Caco-2 (cell line): ENCODE data around the gene MUC2. TPM values are rescaled to one million over a fixed set of nuclear protein-coding genes. Genes with fewer than 3 reads are reported as not detected.
A peak's percentile ranks its signal among the peaks of the same experiment; 100 is the strongest.

Experiments used
- BruUV-seq: library from RNA; stranded (reverse); fragments of 400-500 nt; replicated peaks from 2 replicates; lab custom pipeline; 2021; lab: Mats Ljungman, UMichigan
- CTCF ChIA-PET: fragments of 300-600 bp; sonication (Branson Sonifier 250); formaldehyde crosslinking; loops from one replicate; lab custom pipeline; 2022; ENCODE audit warnings: antibody characterized with exemption; lab: Charles Lee
- POLR2A ChIA-PET: fragments of 300-600 bp; sonication (Branson Sonifier 250); formaldehyde crosslinking; loops from one replicate; lab custom pipeline; 2022; ENCODE audit warnings: antibody characterized with exemption; lab: Charles Lee
- DNase-seq, 2 experiments: peaks; one replicate each; pipeline versions ENCODE4 v3.0.0 to v3.0.0-alpha.2; 2020 to 2022
- H3K27me3 ChIP-seq: replicated peaks from 2 replicates; pipeline ENCODE4 v1.6.0; 2011; ENCODE audit warnings: low read length; ENCODE audit not compliant: control insufficient read depth, insufficient read depth
- H3K36me3 ChIP-seq: 2 replicates; pipeline ENCODE4 v1.5.1; 2011; ENCODE audit warnings: low read length; ENCODE audit not compliant: control insufficient read depth, insufficient read depth
- H3K4me1 ChIP-seq: fragments of 250-450 bp; sonication (Bioruptor Pico); 2 replicates; pipeline ENCODE4 v1.5.1; 2020; ENCODE audit warnings: mild to moderate bottlenecking
- H3K4me3 ChIP-seq: 2 replicates; pipeline ENCODE4 v1.5.1; 2011; ENCODE audit warnings: low read depth, mild to moderate bottlenecking, control low read depth, low read length
- H3K9me3 ChIP-seq: fragments of 250-450 bp; sonication (Bioruptor Pico); 2 replicates; pipeline ENCODE4 v1.5.1; 2020; ENCODE audit warnings: mild to moderate bottlenecking, moderate library complexity
- H3K27ac Mint-ChIP-seq: one replicate; pipeline ENCODE4 v1.8.0; 2022; ENCODE audit warnings: mixed read lengths; ENCODE audit not compliant: unreplicated experiment
- H3K27me3 Mint-ChIP-seq: one replicate; pipeline ENCODE4 v1.8.0; 2022; ENCODE audit warnings: mixed read lengths; ENCODE audit not compliant: insufficient read depth, unreplicated experiment
- H3K36me3 Mint-ChIP-seq: one replicate; pipeline ENCODE4 v1.8.0; 2022; ENCODE audit warnings: mild to moderate bottlenecking, mixed read lengths; ENCODE audit not compliant: insufficient read depth, unreplicated experiment
- H3K4me1 Mint-ChIP-seq: one replicate; pipeline ENCODE4 v1.8.0; 2022; ENCODE audit warnings: low read depth, mixed read lengths; ENCODE audit not compliant: unreplicated experiment
- H3K4me3 Mint-ChIP-seq: one replicate; pipeline ENCODE4 v1.8.0; 2022; ENCODE audit warnings: mild to moderate bottlenecking, moderate library complexity, mixed read lengths; ENCODE audit not compliant: unreplicated experiment
- H3K9me3 Mint-ChIP-seq: one replicate; pipeline ENCODE4 v1.8.0; 2022; ENCODE audit warnings: mixed read lengths; ENCODE audit not compliant: unreplicated experiment
- CTCF ChIP-seq, 2 experiments: fragments of 200-600 bp in 1 of 2; IDR thresholded peaks; 1 replicate in 1 of 2; 2 replicates in 1 of 2; pipeline versions ENCODE4 v1.5.1 to v1.8.0; 2011 to 2022; ENCODE audit warnings: antibody characterized with exemption in 1 of 2, control low read depth in 1 of 2, inconsistent platforms in 1 of 2, low read depth in 1 of 2, low read length in 1 of 2, mild to moderate bottlenecking in 1 of 2, moderate library complexity in 1 of 2; ENCODE audit not compliant: insufficient read depth in 1 of 2, severe bottlenecking in 1 of 2, unreplicated experiment in 1 of 2
- intact Hi-C: fragments of 100-400 bp; cut with micrococcal nuclease; formaldehyde crosslinking; loops from one replicate; pipeline ENCODE4 v1.10.0; 2022; ENCODE audit not compliant: unreplicated experiment
- total RNA-seq: library from RNA; stranded (reverse); gene quantifications from 2 replicates; pipeline ENCODE4 v1.2.3, GENCODE V29; 2022

MUC2 gene
- total RNA-seq, 1 experiment from 2014 or later: 0.05 TPM

DNA sequence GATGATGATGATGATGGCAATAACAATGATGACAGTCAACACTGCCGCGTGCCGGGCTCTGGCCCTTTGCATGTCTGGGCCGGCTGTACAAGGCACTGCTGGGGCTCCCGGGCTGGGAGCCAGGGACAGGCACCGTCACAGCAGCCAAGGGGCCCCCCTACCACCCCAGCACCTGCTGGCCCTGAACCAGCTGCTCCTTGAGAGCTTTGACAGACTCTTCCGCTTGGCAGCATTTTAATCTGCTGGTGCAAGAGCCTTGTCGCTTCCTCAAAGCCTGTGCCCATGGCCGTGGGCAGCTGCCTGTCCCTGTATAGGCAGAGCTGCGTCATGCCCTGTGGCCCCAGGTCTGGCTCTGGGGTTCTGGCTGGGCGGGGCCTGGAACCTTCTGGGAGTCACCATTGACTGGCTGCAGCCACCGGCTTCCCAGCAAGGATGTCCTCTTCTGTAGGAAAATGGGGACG, 25.2 kb upstream of the MUC2 start:
- no peak for TF ChIP-seq CTCF (IDR thresholded peaks at IDR 0.05; ENCODE audit: insufficient read depth in 1 of 2, low read depth in 1 of 2, low read length in 1 of 2, severe bottlenecking in 1 of 2, unreplicated experiment in 1 of 2)
- no peak overlapping the region for H3K4me3 Mint-ChIP-seq
- no peaks in the 10 kb centered on the region for H3K4me1 Mint-ChIP-seq
- H3K9me3 Mint-ChIP-seq: peaks cover 11% of the 10 kb centered on the region
- Histone ChIP-seq H3K36me3 (no peaks in the 10 kb centered on the region), H3K9me3 (peaks cover 6% of the 10 kb centered on the region), H3K4me3 (no peak overlapping the region), H3K4me1 (no peaks in the 10 kb centered on the region; the same call in 1 of the 2 replicates), H3K27me3 (no peaks in the 10 kb centered on the region)
- ChIA-PET CTCF (no interaction called here), POLR2A (no interaction called here)
- H3K27me3 Mint-ChIP-seq: peaks cover 7% of the 10 kb centered on the region
- no peak overlapping the region for H3K27ac Mint-ChIP-seq
- no TSS peak for BruUV-seq
- no peaks in the 10 kb centered on the region for H3K36me3 Mint-ChIP-seq
- no peak for DNase-seq
- intact Hi-C loops: loop anchor here (5.0 to 10.0 kb wide), 2 partner anchors 65 to 152 kb away; no protein-coding TSS in a partner anchor

DNA sequence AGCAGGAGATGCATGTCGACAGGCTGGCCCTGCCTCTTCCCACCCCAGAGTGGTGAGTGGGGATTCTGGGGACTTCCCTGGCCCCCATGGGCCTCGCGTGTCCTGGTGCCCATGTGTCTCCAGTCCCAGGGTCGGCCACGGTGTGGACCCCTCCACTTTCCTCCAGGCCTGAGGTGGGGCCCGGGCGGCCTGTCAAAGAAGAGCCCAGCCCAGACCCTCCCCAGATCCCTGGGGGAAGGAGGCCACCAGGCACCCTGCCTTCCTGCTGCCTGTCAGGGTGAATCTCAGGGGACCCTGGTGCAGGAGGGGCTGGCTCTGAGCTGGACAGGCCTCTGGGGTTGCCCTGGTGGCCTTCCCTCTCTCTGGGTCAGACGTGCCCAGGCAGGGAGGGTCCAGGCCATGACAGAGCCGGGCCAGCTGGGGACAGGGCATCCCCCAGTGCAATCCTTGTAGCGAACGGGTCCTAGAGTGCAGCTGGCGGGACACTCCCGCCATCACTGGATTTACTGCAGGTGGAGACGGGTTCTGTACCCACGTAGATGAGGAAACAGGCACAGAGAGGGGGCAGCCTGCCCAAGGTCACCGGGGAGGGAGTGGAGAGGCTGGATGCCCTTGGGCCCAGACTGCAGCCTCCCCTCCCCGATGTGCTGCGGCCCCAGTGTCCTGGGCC, 24.6 kb upstream of the MUC2 start:
- Mint-ChIP-seq H3K9me3 (peaks cover 5% of the 10 kb centered on the region), H3K4me1 (no peaks in the 10 kb centered on the region), H3K27me3 (peaks cover 7% of the 10 kb centered on the region), H3K36me3 (no peaks in the 10 kb centered on the region), H3K4me3 (no peak overlapping the region), H3K27ac (no peak overlapping the region)
- DNase-seq: no peak
- ChIA-PET POLR2A (no interaction called here), CTCF (interaction anchor here (0.7 to 1.6 kb wide), 4 partner anchors 8 to 180 kb away, joined by 3 to 13 read pairs (median 6); no protein-coding TSS in a partner anchor)
- intact Hi-C loops: loop anchor here (5.0 to 10.0 kb wide), 2 partner anchors 65 to 153 kb away; no protein-coding TSS in a partner anchor
- H3K27me3 ChIP-seq: no peaks in the 10 kb centered on the region
- no peaks in the 10 kb centered on the region for H3K36me3 ChIP-seq
- no TSS peak for BruUV-seq
- no peak overlapping the region for H3K4me3 ChIP-seq
- H3K4me1 ChIP-seq: no peaks in the 10 kb centered on the region; the same call in 1 of the 2 replicates
- H3K9me3 ChIP-seq: peaks cover 1% of the 10 kb centered on the region; the same call in 1 of the 2 replicates
- no peak for TF ChIP-seq CTCF (IDR thresholded peaks at IDR 0.05; ENCODE audit: insufficient read depth in 1 of 2, low read depth in 1 of 2, low read length in 1 of 2, severe bottlenecking in 1 of 2, unreplicated experiment in 1 of 2)

DNA sequence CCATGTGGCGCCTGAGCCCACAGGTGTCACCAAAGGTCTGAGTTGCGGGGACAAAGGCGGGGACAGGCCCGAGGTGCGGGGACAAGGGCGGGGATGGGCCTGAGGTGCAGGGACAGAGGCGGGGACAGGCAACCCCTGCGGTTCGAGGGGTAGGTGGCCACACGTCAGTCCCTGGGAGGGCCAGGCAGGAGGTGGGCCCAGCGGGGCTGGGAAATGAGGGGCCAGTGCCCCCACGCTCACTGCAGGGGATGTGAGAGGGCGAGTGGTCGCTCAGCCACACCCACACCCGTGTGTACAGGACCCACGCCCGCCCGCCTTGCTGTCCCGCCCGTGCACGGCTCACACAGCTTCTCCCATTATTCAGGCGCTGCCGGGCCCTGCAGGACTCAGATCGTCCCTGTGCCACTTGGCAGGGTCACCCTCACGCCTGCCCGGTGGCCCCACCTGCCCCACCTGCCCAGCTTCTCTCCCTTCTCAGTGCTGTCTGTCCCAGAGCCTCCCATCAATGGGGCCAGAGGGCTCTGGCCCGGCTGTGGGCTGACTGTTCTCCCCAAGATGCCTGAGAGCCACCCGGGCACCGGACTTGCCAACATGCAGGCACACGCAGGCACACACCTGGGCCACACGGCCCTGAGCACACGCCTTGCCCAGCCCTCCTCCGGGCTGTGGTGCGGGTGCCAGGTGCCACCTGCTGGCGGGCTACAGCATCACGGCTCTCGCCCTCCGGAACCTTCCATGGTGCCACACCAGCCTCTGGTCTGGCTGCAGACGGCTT, 23.9 kb upstream of the MUC2 start:
- no peaks in the 10 kb centered on the region for H3K27me3 ChIP-seq
- peak; percentile 67 to 85 for DNase-seq
- ChIA-PET CTCF (interaction anchor here (0.7 to 1.6 kb wide), 6 partner anchors 8 to 203 kb away, joined by 3 to 13 read pairs (median 6); no protein-coding TSS in a partner anchor), POLR2A (no interaction called here)
- no peaks in the 10 kb centered on the region for H3K9me3 Mint-ChIP-seq
- BruUV-seq: no TSS peak
- H3K36me3 Mint-ChIP-seq: no peaks in the 10 kb centered on the region
- H3K4me1 Mint-ChIP-seq: no peaks in the 10 kb centered on the region
- TF ChIP-seq CTCF (IDR thresholded peaks at IDR 0.05; ENCODE audit: insufficient read depth in 1 of 2, low read depth in 1 of 2, low read length in 1 of 2, severe bottlenecking in 1 of 2, unreplicated experiment in 1 of 2): peak; percentile 92 to 94
- H3K27me3 Mint-ChIP-seq: peaks cover 7% of the 10 kb centered on the region
- no peaks in the 10 kb centered on the region for H3K9me3 ChIP-seq
- no peaks in the 10 kb centered on the region for H3K36me3 ChIP-seq
- H3K4me3 ChIP-seq: no peak overlapping the region
- no peaks in the 10 kb centered on the region; the same call in 1 of the 2 replicates for H3K4me1 ChIP-seq
- no peak overlapping the region for H3K27ac Mint-ChIP-seq
- intact Hi-C loops: loop anchor here (1.0 kb wide), 1 partner anchor 202 kb away; no protein-coding TSS in a partner anchor
- no peak overlapping the region for H3K4me3 Mint-ChIP-seq
